Ammon's horn (tissue), 1 donor: ENCODE data around the gene MTFMT.
A peak's percentile ranks its signal among the peaks of the same experiment; 100 is the strongest.

Experiments used
- DNase-seq: peaks from one replicate; pipeline ENCODE4 v3.0.0-alpha.2; 2016; ENCODE audit warnings: low spot score

MTFMT gene

GRCh38 chr15:64987136-64987535 is 42.3 kb downstream of the MTFMT start:
- DNase-seq, result no peak

GRCh38 chr15:64985366-64986033 is 43.9 kb downstream of the MTFMT start:
- DNase-seq, result no peak

GRCh38 chr15:64982472-64982871 is 47.0 kb downstream of the MTFMT start:
- no peak for DNase-seq

GRCh38 chr15:64981812-64982431 is 47.5 kb downstream of the MTFMT start:
- DNase-seq, result no peak

GRCh38 chr15:64979252-64979710 is 50.2 kb downstream of the MTFMT start:
- peak; percentile 43 for DNase-seq

GRCh38 chr15:64975390-64975789 is 54.0 kb downstream of the MTFMT start:
- no peak for DNase-seq

- no peak for DNase-seq
Observed at GRCh38 chr15:64970698-64971097, 58.7 kb downstream of the MTFMT start.

- no peak for DNase-seq
Observed at GRCh38 chr15:64969401-64969800, 60.0 kb downstream of the MTFMT start.

- no peak for DNase-seq
Observed at GRCh38 chr15:64961013-64961412, 68.4 kb downstream of the MTFMT start.

- no peak for DNase-seq
Observed at GRCh38 chr15:64960153-64960552, 69.3 kb downstream of the MTFMT start.

GRCh38 chr15:64959128-64959527 is 70.3 kb downstream of the MTFMT start:
- DNase-seq, result no peak

GRCh38 chr15:64954395-64954794 is 75.0 kb downstream of the MTFMT start:
- DNase-seq, result no peak

- no peak for DNase-seq
Observed at GRCh38 chr15:64951777-64952418, 77.5 kb downstream of the MTFMT start.
